H9 (cell line): Measurements from ENCODE around the gene DCPS. TPM values are rescaled to one million over a fixed set of nuclear protein-coding genes. Genes with fewer than 3 reads are reported as not detected.

Source experiments
- DNase-seq: peaks from one replicate; pipeline ENCODE4 v3.0.0-alpha.2; 2017
- H2AFZ ChIP-seq: one replicate; pipeline ENCODE4 v1.6.1; 2013; ENCODE audit warnings: mild to moderate bottlenecking, low read length, control low read depth, moderate library complexity
- H2AK5ac ChIP-seq: 2 replicates; pipeline ENCODE4 v1.6.1; 2013; ENCODE audit warnings: low read length, control low read depth, mixed read lengths; ENCODE audit not compliant: insufficient read length
- H2BK120ac ChIP-seq: one replicate; pipeline ENCODE4 v1.6.1; 2013; ENCODE audit warnings: low read depth, mild to moderate bottlenecking, low read length, control low read depth, inconsistent platforms; ENCODE audit not compliant: poor library complexity, severe bottlenecking
- H2BK12ac ChIP-seq: 2 replicates; pipeline ENCODE4 v1.6.1; 2013; ENCODE audit warnings: low read length, control low read depth, mixed read lengths, low read depth; ENCODE audit not compliant: insufficient read length
- H2BK15ac ChIP-seq: 2 replicates; pipeline ENCODE4 v1.6.1; 2013; ENCODE audit warnings: low read depth, low read length, control low read depth
- H2BK20ac ChIP-seq: one replicate; pipeline ENCODE4 v1.6.1; 2013; ENCODE audit warnings: low read depth, mild to moderate bottlenecking, low read length, control low read depth, inconsistent platforms; ENCODE audit not compliant: poor library complexity, severe bottlenecking
- H2BK5ac ChIP-seq: 2 replicates; pipeline ENCODE4 v1.6.1; 2013; ENCODE audit warnings: low read length, control low read depth, mixed read lengths; ENCODE audit not compliant: insufficient read length
- H3K14ac ChIP-seq: 2 replicates; pipeline ENCODE4 v1.6.1; 2013; ENCODE audit warnings: low read length, control low read depth; ENCODE audit not compliant: insufficient read depth
- H3K18ac ChIP-seq: 2 replicates; pipeline ENCODE4 v1.6.1; 2013; ENCODE audit warnings: low read depth, mild to moderate bottlenecking, mixed read lengths, low read length, control low read depth; ENCODE audit not compliant: insufficient read length
- H3K23ac ChIP-seq: 2 replicates; pipeline ENCODE4 v1.6.1; 2013; ENCODE audit warnings: low read length, control low read depth, mixed read lengths, low read depth; ENCODE audit not compliant: insufficient read length
- H3K23me2 ChIP-seq: 2 replicates; pipeline ENCODE4 v1.6.1; 2013; ENCODE audit warnings: low read depth, mild to moderate bottlenecking, mixed read lengths, low read length, control low read depth; ENCODE audit not compliant: insufficient read length, poor library complexity, severe bottlenecking
- H3K27ac ChIP-seq: 2 replicates; pipeline ENCODE4 v1.5.1; 2013; ENCODE audit warnings: low read length, control low read depth, mixed read lengths, low read depth; ENCODE audit not compliant: insufficient read length
- H3K27me3 ChIP-seq: 2 replicates; pipeline ENCODE4 v1.6.1; 2013; ENCODE audit warnings: low read length, control low read depth, inconsistent platforms; ENCODE audit not compliant: insufficient read depth
- H3K4ac ChIP-seq: 2 replicates; pipeline ENCODE4 v1.6.1; 2013; ENCODE audit warnings: low read depth, mild to moderate bottlenecking, control low read depth, inconsistent platforms, low read length, moderate library complexity
- H3K4me1 ChIP-seq: 2 replicates; pipeline ENCODE4 v1.6.1; 2013; ENCODE audit warnings: low read length, control low read depth, inconsistent platforms; ENCODE audit not compliant: insufficient read depth
- H3K4me2 ChIP-seq: 2 replicates; pipeline ENCODE4 v1.6.1; 2013; ENCODE audit warnings: low read length, control low read depth, mixed read lengths; ENCODE audit not compliant: insufficient read length, insufficient read depth
- H3K56ac ChIP-seq: 2 replicates; pipeline ENCODE4 v1.6.1; 2013; ENCODE audit warnings: low read depth, mild to moderate bottlenecking, mixed read lengths, low read length, control low read depth; ENCODE audit not compliant: insufficient read length
- H3K79me1 ChIP-seq: 2 replicates; pipeline ENCODE4 v1.6.1; 2013; ENCODE audit warnings: low read depth, mild to moderate bottlenecking, moderate library complexity, low read length, control low read depth, inconsistent platforms; ENCODE audit not compliant: insufficient read depth, poor library complexity, severe bottlenecking
- H3K79me2 ChIP-seq: 2 replicates; pipeline ENCODE4 v1.6.1; 2013; ENCODE audit warnings: low read length, control low read depth, inconsistent platforms; ENCODE audit not compliant: insufficient read depth
- H3K9ac ChIP-seq: 2 replicates; pipeline ENCODE4 v1.6.1; 2013; ENCODE audit warnings: low read length, control low read depth, mixed read lengths; ENCODE audit not compliant: insufficient read length; ENCODE audit errors: extremely low read depth
- H3K9me3 ChIP-seq: one replicate; pipeline ENCODE4 v1.6.1; 2013; ENCODE audit warnings: low read depth, low read length, inconsistent platforms; ENCODE audit not compliant: control insufficient read depth
- H3T11ph ChIP-seq: one replicate; pipeline ENCODE4 v1.6.1; 2013; ENCODE audit warnings: mild to moderate bottlenecking, low read length, control low read depth, inconsistent platforms
- H4K20me1 ChIP-seq: one replicate; pipeline ENCODE4 v1.6.1; 2013; ENCODE audit not compliant: control insufficient read depth, insufficient read length, insufficient read depth
- H4K5ac ChIP-seq: 2 replicates; pipeline ENCODE4 v1.6.1; 2013; ENCODE audit warnings: low read depth, mild to moderate bottlenecking, mixed read lengths, low read length, control low read depth; ENCODE audit not compliant: insufficient read length
- H4K8ac ChIP-seq: replicated peaks from 2 replicates; pipeline ENCODE4 v1.6.1; 2013; ENCODE audit warnings: low read length, control low read depth, mixed read lengths, low read depth; ENCODE audit not compliant: insufficient read length
- H4K91ac ChIP-seq: 2 replicates; pipeline ENCODE4 v1.6.1; 2013; ENCODE audit warnings: low read depth, mild to moderate bottlenecking, moderate library complexity, mixed read lengths, low read length, control low read depth; ENCODE audit not compliant: insufficient read length
- H3K27ac Mint-ChIP-seq, 3 experiments: 2 replicates in 2 of 3; 3 replicates in 1 of 3; pipeline ENCODE4 v1.8.0; 2020 to 2021; ENCODE audit warnings: mixed read lengths in 3 of 3, mild to moderate bottlenecking in 1 of 3, moderate library complexity in 1 of 3
- H3K27me3 Mint-ChIP-seq: 2 replicates; pipeline ENCODE4 v1.8.0; 2021; ENCODE audit warnings: low read depth, mild to moderate bottlenecking, moderate library complexity, mixed read lengths
- H3K36me3 Mint-ChIP-seq, 3 experiments: 2 replicates in 2 of 3; 3 replicates in 1 of 3; pipeline ENCODE4 v1.8.0; 2020 to 2021; ENCODE audit warnings: low read depth in 3 of 3, mixed read lengths in 3 of 3; ENCODE audit not compliant: insufficient read depth in 1 of 3
- H3K4me1 Mint-ChIP-seq, 2 experiments: 2 replicates each; pipeline ENCODE4 v1.8.0; 2020; ENCODE audit warnings: mixed read lengths in 2 of 2
- H3K4me3 Mint-ChIP-seq, 2 experiments: 2 replicates in 1 of 2; 3 replicates in 1 of 2; pipeline ENCODE4 v1.8.0; 2020 to 2021; ENCODE audit warnings: mild to moderate bottlenecking in 2 of 2, mixed read lengths in 2 of 2, moderate library complexity in 1 of 2
- H3K9me3 Mint-ChIP-seq, 2 experiments: 2 replicates in 1 of 2; 3 replicates in 1 of 2; pipeline ENCODE4 v1.8.0; 2020; ENCODE audit warnings: mild to moderate bottlenecking in 2 of 2, mixed read lengths in 2 of 2, moderate library complexity in 1 of 2
- WGBS: extraction: QIAGEN DNeasy Blood & Tissue Kit; methylation state at CpG from one replicate; pipeline ENCODE4 v1.1.7; 2013; ENCODE audit warnings: missing lambda C conversion rate, low lambda C conversion rate, mixed read lengths; ENCODE audit not compliant: insufficient read length; ENCODE audit errors: extremely low coverage; 5-methylcytosine and 5-hydroxymethylcytosine counted together
- total RNA-seq: library from RNA; stranded (reverse); gene quantifications from 2 replicates; pipeline ENCODE4 v1.2.1, GENCODE V29; 2021
- TF ChIP-seq, protein P1 (sequence below): fragments of 200-600 bp; sonication (generic); conservative IDR thresholded peaks from 3 replicates; pipeline ENCODE4 v1.8.0; 2021; ENCODE audit warnings: antibody characterized with exemption, mild to moderate bottlenecking

Gene DCPS
- total RNA-seq, 1 experiment from 2014 or later = 27.7 TPM

DNA sequence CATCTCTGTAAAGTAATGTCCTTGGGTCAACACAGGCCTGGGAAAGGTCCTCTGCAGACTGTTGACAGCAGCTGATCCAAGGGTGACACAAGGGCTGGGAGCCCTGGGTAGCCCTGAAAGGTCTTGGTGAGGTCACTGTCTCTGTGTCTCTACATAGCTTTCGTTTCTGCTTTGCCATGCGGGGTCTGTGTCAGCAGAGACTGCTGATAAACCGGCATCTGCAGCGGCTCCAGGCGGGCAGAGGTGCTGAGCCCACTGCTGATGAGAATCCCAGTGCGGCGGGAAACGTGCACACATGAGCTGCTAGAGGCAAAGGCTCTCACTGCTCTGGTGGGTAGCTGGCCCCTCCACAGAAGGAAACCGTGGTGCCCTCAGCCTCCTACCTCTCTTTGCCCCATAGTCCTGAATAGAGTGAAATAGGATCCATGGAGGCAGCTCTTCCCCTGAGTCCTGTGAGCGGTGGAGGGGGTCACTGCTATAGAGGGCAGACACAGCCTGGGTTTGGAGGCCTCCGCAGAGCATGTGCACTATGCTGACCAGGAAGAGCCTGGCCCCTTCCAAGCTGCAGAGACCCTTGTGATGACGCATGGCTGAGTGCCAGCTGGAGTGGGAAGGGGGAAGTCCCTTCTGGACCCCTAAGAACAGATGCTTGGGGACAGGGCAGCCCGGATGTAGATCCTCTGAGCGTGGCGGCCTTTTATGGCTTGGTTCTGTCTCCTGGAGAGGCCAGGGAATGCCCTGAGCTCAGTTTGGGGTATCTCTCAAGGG lies 33.8 kb downstream of the DCPS start:
- Histone ChIP-seq H4K91ac (no peak overlapping the region), H3K79me2 (no peaks in the 10 kb centered on the region), H3K4ac (no peak overlapping the region), H2BK15ac (no peak overlapping the region), H4K8ac (no peak overlapping the region), H3K4me2 (no peak overlapping the region), H3K23me2 (no peaks in the 10 kb centered on the region), H4K5ac (no peak overlapping the region), H3K9ac (no peak overlapping the region), H3K14ac (no peak overlapping the region), H2AFZ (no peak overlapping the region), H2BK20ac (no peak overlapping the region), H3K9me3 (no peaks in the 10 kb centered on the region), H3K4me1 (no peaks in the 10 kb centered on the region; the same call in 1 of the 2 replicates), H3K79me1 (no peaks in the 10 kb centered on the region), H3K56ac (no peak overlapping the region), H3K27ac (no peak overlapping the region), H2BK12ac (no peak overlapping the region), H2BK5ac (no peak overlapping the region), H3K23ac (no peak overlapping the region), H3K18ac (no peak overlapping the region), H3K27me3 (no peaks in the 10 kb centered on the region), H3T11ph (no peak overlapping the region), H2BK120ac (no peak overlapping the region), H2AK5ac (no peak overlapping the region), H4K20me1 (peaks cover 3% of the 10 kb centered on the region)
- H3K27me3 Mint-ChIP-seq = no peaks in the 10 kb centered on the region
- peak overlapping the region in 1 of 3 experiments; percentile 10; a peak in 1 of 7 replicates for H3K27ac Mint-ChIP-seq
- TF ChIP-seq, protein P1, sequence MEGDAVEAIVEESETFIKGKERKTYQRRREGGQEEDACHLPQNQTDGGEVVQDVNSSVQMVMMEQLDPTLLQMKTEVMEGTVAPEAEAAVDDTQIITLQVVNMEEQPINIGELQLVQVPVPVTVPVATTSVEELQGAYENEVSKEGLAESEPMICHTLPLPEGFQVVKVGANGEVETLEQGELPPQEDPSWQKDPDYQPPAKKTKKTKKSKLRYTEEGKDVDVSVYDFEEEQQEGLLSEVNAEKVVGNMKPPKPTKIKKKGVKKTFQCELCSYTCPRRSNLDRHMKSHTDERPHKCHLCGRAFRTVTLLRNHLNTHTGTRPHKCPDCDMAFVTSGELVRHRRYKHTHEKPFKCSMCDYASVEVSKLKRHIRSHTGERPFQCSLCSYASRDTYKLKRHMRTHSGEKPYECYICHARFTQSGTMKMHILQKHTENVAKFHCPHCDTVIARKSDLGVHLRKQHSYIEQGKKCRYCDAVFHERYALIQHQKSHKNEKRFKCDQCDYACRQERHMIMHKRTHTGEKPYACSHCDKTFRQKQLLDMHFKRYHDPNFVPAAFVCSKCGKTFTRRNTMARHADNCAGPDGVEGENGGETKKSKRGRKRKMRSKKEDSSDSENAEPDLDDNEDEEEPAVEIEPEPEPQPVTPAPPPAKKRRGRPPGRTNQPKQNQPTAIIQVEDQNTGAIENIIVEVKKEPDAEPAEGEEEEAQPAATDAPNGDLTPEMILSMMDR = no peak
- no peak overlapping the region; a peak in 1 of 5 replicates for H3K4me3 Mint-ChIP-seq
- peaks cover 16 to 55% (median 43%) of the 10 kb centered on the region in 3 experiments; a peak in 6 of 7 replicates for H3K36me3 Mint-ChIP-seq
- peaks cover 18 to 20% of the 10 kb centered on the region in 2 experiments for H3K4me1 Mint-ChIP-seq
- WGBS = no CpG with 5 or more reads among the region's 15 CpGs
- H3K9me3 Mint-ChIP-seq = no peaks in the 10 kb centered on the region
- no peak for DNase-seq
